ENCODE results near the gene NYNRIN. TPM values are rescaled to one million over a fixed set of nuclear protein-coding genes. Genes with fewer than 3 reads are reported as not detected.

Gene NYNRIN
- total and polyA plus RNA-seq, 2 of the 8 experiments (the other 6 are each of a cell fraction or from before 2014, with no cell fraction given) = 15.2 to 18.3 TPM

- peaks cover 0 to 2% (median 0%) of the 10 kb centered on the region in 4 experiments; a peak in 1 of 7 replicates for H3K27me3 ChIP-seq (replicated peaks in 1 of 4; ENCODE audit: control insufficient read depth in 3 of 4, extremely low read depth in 1 of 4, insufficient read depth in 3 of 4, low read length in 3 of 4)
- no peak overlapping the region for H4K8ac ChIP-seq (ENCODE audit: extremely low read depth, insufficient read depth, low read length)
- no peaks in the 10 kb centered on the region for H3K79me2 ChIP-seq (ENCODE audit: control insufficient read depth in 1 of 2, insufficient read depth in 2 of 2, low read length in 2 of 2)
- FAIRE-seq = no peak
- H3K36me3 ChIP-seq (ENCODE audit: control insufficient read depth in 2 of 4, insufficient read depth in 4 of 4, low read length in 3 of 4) = no peaks in the 10 kb centered on the region
- H3K4me2 ChIP-seq (ENCODE audit: insufficient read depth in 1 of 2, low read depth in 2 of 2, low read length in 2 of 2) = no peak overlapping the region
- no peak overlapping the region for H4K91ac ChIP-seq (replicated peaks; ENCODE audit: insufficient read length, low read length)
- H3K4me1 ChIP-seq (replicated peaks in 1 of 4; ENCODE audit: control insufficient read depth in 3 of 4, insufficient read depth in 4 of 4, low read length in 3 of 4) = 0 out of 7 replicates have a peak, but pooled peaks cover 0 to 4% (median 0%) of the 10 kb centered on the region in 4 experiments
- no peak overlapping the region; the same call in 1 of the 2 replicates for H2BK5ac ChIP-seq (ENCODE audit: low read depth, low read length)
- H3K18ac ChIP-seq (ENCODE audit: extremely low read depth, low read length) = no peak overlapping the region
- no peak overlapping the region for H2BK15ac ChIP-seq (ENCODE audit: low read length)
- H3K9ac ChIP-seq (replicated peaks in 1 of 4; ENCODE audit: extremely low read depth in 1 of 4, low read depth in 3 of 4, low read length in 3 of 4) = no peak overlapping the region
- H3K4ac ChIP-seq (replicated peaks; ENCODE audit: insufficient read length, low read depth, low read length) = no peak overlapping the region
- no peaks in the 10 kb centered on the region for H4K20me1 ChIP-seq (replicated peaks in 1 of 2; ENCODE audit: control insufficient read depth in 1 of 2, insufficient read depth in 2 of 2, low read length in 2 of 2)
- H2BK12ac ChIP-seq (ENCODE audit: low read depth, low read length) = no peak overlapping the region
- no peak overlapping the region for H3K56ac ChIP-seq (replicated peaks; ENCODE audit: insufficient read length, low read depth, low read length)
- H3K23me2 ChIP-seq (ENCODE audit: low read depth, low read length) = no peaks in the 10 kb centered on the region
- no peak overlapping the region for H3K14ac ChIP-seq (ENCODE audit: insufficient read length)
- no peak overlapping the region for H2AK5ac ChIP-seq (ENCODE audit: low read depth, low read length)
- H4K5ac ChIP-seq (ENCODE audit: insufficient read length, low read depth, low read length) = no peak overlapping the region
- no peak overlapping the region for H2BK20ac ChIP-seq (ENCODE audit: low read length)
- ChIA-PET CTCF (ENCODE audit: partially characterized antibody) (interaction anchor here (0.6 to 5.4 kb wide), 12 partner anchors 9 to 336 kb away, joined by 3 to 40 read pairs (median 3); no protein-coding TSS in a partner anchor), POLR2A (ENCODE audit: partially characterized antibody) (interaction anchor here (4.7 kb wide), 1 partner anchor 10 kb away, joined by 27 read pairs; no protein-coding TSS in a partner anchor)
- H3K23ac ChIP-seq (ENCODE audit: insufficient read length) = no peak overlapping the region
- peak overlapping the region; percentile 47; the same call in 1 of the 2 replicates for H2AFZ ChIP-seq (ENCODE audit: low read length)
- H3K27ac ChIP-seq (ENCODE audit: low read depth, low read length) = no peak overlapping the region
- no peak overlapping the region for H2BK120ac ChIP-seq (replicated peaks; ENCODE audit: low read depth, low read length)
- no peaks in the 10 kb centered on the region for H3K9me3 ChIP-seq (ENCODE audit: insufficient read depth in 2 of 2, low read depth in 1 of 2, low read length in 1 of 2)
- DNase-seq (ENCODE audit: low read depth in 1 of 2, low spot score in 2 of 2) = no peak
- H3K4me3 ChIP-seq (ENCODE audit: extremely low read depth in 1 of 4, insufficient read depth in 2 of 4, low read depth in 3 of 4, low read length in 4 of 4) = no peak overlapping the region
- H3K79me1 ChIP-seq (ENCODE audit: low read depth, low read length) = no peaks in the 10 kb centered on the region
- whole genome bisulfite sequencing, 2 experiments (ENCODE audit: extremely low coverage in 1 of 2, insufficient coverage in 1 of 2, insufficient read length in 1 of 2, insufficient replicate concordance in 2 of 2, low coverage in 1 of 2, low lambda C conversion rate in 2 of 2, missing lambda C conversion rate in 1 of 2) = 75% methylated on average over 2 of the region's 2 CpGs; no CpG with 5 or more reads in 1 of the 2 experiments
- TF ChIP-seq KDM5A (IDR thresholded peaks at IDR 0.05; ENCODE audit: low read length) (no peak), CREB1 (IDR thresholded peaks at IDR 0.05) (no peak), RNF2 (IDR thresholded peaks at IDR 0.05; ENCODE audit: borderline replicate concordance, low read depth, low read length, missing control alignments, poor library complexity, severe bottlenecking) (no peak), GABPA (IDR thresholded peaks at IDR 0.05; ENCODE audit: borderline replicate concordance, insufficient read depth, low read length) (no peak), TBP (IDR thresholded peaks at IDR 0.05; ENCODE audit: low read depth, low read length) (no peak), CTCF (IDR thresholded peaks at IDR 0.05; ENCODE audit: control extremely low read depth in 1 of 3, insufficient read depth in 1 of 3, low read depth in 1 of 3, low read length in 3 of 3) (no peak), CBX8 (IDR thresholded peaks at IDR 0.05; ENCODE audit: borderline replicate concordance, low read depth, low read length) (no peak), KDM1A (IDR thresholded peaks at IDR 0.05; ENCODE audit: borderline replicate concordance, low read length) (no peak), CHD1 (IDR thresholded peaks at IDR 0.05; ENCODE audit: low read depth, low read length) (no peak), ZNF274 (IDR thresholded peaks at IDR 0.05; ENCODE audit: borderline replicate concordance, extremely low read depth, low read length) (no peak)
Observed at GRCh38 chr14:24388474-24389179, 10.2 kb upstream of the NYNRIN start.

All from H1 (cell line).